Measurements from ENCODE around the gene ERV3-1. TPM values are rescaled to one million over a fixed set of nuclear protein-coding genes. Genes with fewer than 3 reads are reported as not detected.

Gene ERV3-1
- total RNA-seq, 2 donors from 2014 or later: 6.1 to 13.7 TPM

Other genes with a start within 250 kb of the ERV3-1 start
- gene ZNF138, start 212.3 kb downstream of the ERV3-1 start, total RNA-seq: 10 to 100 TPM; 11.4 to 12.0 TPM
- 10 to 100 TPM in 1 of 2 donors, 1 to 10 TPM in 1; 9.1 to 13.6 TPM for gene ZNF273, start 103.4 kb downstream of the ERV3-1 start, total RNA-seq
- gene ZNF117, start 15.7 kb downstream of the ERV3-1 start, total RNA-seq: 1 to 10 TPM; 1.8 to 6.2 TPM